ENCODE data around the gene MIGA2. TPM values are rescaled to one million over a fixed set of nuclear protein-coding genes. Genes with fewer than 3 reads are reported as not detected.

MIGA2 gene
- total and polyA plus RNA-seq, 9 of the 15 experiments (the other 6 are each of a cell fraction or from before 2014, with no cell fraction given) = 0.15 to 54.1 (median 18.0) TPM

GRCh38 chr9:129026442-129027223 is 9.8 kb upstream of the MIGA2 start (continued):
- no peak for TF ChIP-seq JUNB (CRISPR knock-in tag; conservative IDR thresholded peaks at IDR 0.05)
- TF ChIP-seq RFX1 (IDR thresholded peaks at IDR 0.05) = peak; percentile 90
- no peak for TF ChIP-seq ZNF133 (CRISPR knock-in tag; IDR thresholded peaks at IDR 0.05)
- 0 out of 2 replicates have a peak, but pooled peaks have one; percentile 12 for TF ChIP-seq STAG1 (CRISPR knock-in tag; IDR thresholded peaks at IDR 0.05; ENCODE audit: borderline replicate concordance)
- TF ChIP-seq CHD2 (IDR thresholded peaks at IDR 0.05; ENCODE audit: low read depth, low read length) = no peak
- TF ChIP-seq CBFA2T3 (IDR thresholded peaks at IDR 0.05) = no peak
- peak; percentile 13 for TF ChIP-seq ZFP36 (IDR thresholded peaks at IDR 0.05; ENCODE audit: low read depth, low read length, partially characterized antibody)
- TF ChIP-seq CREB3 (tag; conservative IDR thresholded peaks at IDR 0.05; ENCODE audit: low read depth) = no peak
- TF ChIP-seq LCOR (CRISPR knock-in tag; IDR thresholded peaks at IDR 0.05) = no peak
- peak; percentile 72; the same call in 1 of the 2 replicates for TF ChIP-seq GATA2 (CRISPR knock-in tag; IDR thresholded peaks at IDR 0.05)
- no peak for TF ChIP-seq ZNF311 (CRISPR knock-in tag; IDR thresholded peaks at IDR 0.05)
- no peak for TF ChIP-seq RFX7 (CRISPR knock-in tag; IDR thresholded peaks at IDR 0.05)
- TF ChIP-seq MEIS2 (IDR thresholded peaks at IDR 0.05; ENCODE audit: partially characterized antibody) = no peak
- peak; percentile 48; the same call in 1 of the 2 replicates for TF ChIP-seq ZNF263 (CRISPR knock-in tag; IDR thresholded peaks at IDR 0.05; ENCODE audit: borderline replicate concordance)
- TF ChIP-seq RAD51 (IDR thresholded peaks at IDR 0.05; ENCODE audit: borderline replicate concordance, low read depth) = peak; percentile 15; the same call in 1 of the 2 replicates
- TF ChIP-seq USF1 (CRISPR knock-in tag; IDR thresholded peaks at IDR 0.05) = peak; percentile 72; the same call in 1 of the 2 replicates
- no peak for TF ChIP-seq CBX5 (IDR thresholded peaks at IDR 0.05; ENCODE audit: borderline replicate concordance, low read depth)
- TF ChIP-seq E2F8 (IDR thresholded peaks at IDR 0.05; ENCODE audit: low read depth, partially characterized antibody) = no peak
- TF ChIP-seq RBM15 (IDR thresholded peaks at IDR 0.05; ENCODE audit: insufficient read depth, low read length) = no peak
